ENCODE measurements around the gene ANXA4. TPM values are rescaled to one million over a fixed set of nuclear protein-coding genes. Genes with fewer than 3 reads are reported as not detected.

The ANXA4 gene
- total RNA-seq, 1 donor from 2014 or later, result 84.5 TPM

DNA sequence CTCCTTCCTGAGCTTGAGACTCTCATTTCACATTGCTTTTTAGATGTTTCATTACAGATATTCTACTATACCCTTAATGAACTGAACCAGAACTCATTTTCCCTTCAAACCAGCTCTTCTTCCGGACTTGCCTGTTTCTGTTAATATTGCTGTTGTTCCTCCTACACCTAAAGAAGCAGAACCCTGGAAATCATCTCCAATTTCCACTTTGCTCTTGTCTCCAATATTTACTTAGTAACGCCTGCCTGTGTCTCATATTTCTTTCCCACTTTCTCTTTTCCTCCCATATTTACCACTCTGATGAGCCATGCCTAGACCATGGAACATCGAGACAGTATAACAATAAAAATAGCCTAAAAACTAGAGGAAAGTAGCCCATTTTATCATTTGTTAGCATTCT is 69.7 kb downstream of the ANXA4 start:
- Mint-ChIP-seq H3K36me3 (peaks cover 10% of the 10 kb centered on the region), H3K27ac (no peak overlapping the region), H3K4me3 (no peak overlapping the region), H3K4me1 (ENCODE audit: unreplicated experiment) (no peaks in the 10 kb centered on the region), H3K9me3 (no peaks in the 10 kb centered on the region), H3K27me3 (no peaks in the 10 kb centered on the region)
- DNase-seq (ENCODE audit: extremely low spot score, unreplicated experiment), result no peak
- TF ChIP-seq, protein P1, sequence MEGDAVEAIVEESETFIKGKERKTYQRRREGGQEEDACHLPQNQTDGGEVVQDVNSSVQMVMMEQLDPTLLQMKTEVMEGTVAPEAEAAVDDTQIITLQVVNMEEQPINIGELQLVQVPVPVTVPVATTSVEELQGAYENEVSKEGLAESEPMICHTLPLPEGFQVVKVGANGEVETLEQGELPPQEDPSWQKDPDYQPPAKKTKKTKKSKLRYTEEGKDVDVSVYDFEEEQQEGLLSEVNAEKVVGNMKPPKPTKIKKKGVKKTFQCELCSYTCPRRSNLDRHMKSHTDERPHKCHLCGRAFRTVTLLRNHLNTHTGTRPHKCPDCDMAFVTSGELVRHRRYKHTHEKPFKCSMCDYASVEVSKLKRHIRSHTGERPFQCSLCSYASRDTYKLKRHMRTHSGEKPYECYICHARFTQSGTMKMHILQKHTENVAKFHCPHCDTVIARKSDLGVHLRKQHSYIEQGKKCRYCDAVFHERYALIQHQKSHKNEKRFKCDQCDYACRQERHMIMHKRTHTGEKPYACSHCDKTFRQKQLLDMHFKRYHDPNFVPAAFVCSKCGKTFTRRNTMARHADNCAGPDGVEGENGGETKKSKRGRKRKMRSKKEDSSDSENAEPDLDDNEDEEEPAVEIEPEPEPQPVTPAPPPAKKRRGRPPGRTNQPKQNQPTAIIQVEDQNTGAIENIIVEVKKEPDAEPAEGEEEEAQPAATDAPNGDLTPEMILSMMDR (conservative IDR thresholded peaks at IDR 0.05), result no peak

DNA sequence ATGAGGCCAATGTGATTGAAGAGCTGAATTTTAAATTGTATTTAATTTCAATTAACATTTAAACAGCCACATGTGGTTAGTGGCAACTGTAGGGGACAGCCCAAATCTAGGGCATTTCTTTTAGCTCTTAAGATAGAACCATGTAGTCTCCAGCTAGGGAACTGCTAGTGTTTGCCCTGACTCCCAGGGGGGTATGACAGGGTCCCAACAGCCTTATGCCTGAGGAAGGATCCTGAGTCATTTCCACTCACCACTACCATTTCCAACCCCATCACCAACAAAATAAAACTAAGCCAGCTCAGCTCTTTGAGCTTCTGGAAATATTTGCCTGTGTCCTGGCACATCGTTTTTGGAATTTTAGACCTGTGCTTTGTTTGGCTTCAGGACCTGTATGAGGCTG is 73.8 kb downstream of the ANXA4 start:
- TF ChIP-seq, protein P1 (conservative IDR thresholded peaks at IDR 0.05), result no peak
- Mint-ChIP-seq H3K27ac (no peak overlapping the region), H3K27me3 (no peaks in the 10 kb centered on the region), H3K9me3 (no peaks in the 10 kb centered on the region), H3K4me3 (no peak overlapping the region), H3K4me1 (ENCODE audit: unreplicated experiment) (peaks cover 5% of the 10 kb centered on the region), H3K36me3 (peaks cover 10% of the 10 kb centered on the region)
- DNase-seq (ENCODE audit: extremely low spot score, unreplicated experiment), result no peak

DNA sequence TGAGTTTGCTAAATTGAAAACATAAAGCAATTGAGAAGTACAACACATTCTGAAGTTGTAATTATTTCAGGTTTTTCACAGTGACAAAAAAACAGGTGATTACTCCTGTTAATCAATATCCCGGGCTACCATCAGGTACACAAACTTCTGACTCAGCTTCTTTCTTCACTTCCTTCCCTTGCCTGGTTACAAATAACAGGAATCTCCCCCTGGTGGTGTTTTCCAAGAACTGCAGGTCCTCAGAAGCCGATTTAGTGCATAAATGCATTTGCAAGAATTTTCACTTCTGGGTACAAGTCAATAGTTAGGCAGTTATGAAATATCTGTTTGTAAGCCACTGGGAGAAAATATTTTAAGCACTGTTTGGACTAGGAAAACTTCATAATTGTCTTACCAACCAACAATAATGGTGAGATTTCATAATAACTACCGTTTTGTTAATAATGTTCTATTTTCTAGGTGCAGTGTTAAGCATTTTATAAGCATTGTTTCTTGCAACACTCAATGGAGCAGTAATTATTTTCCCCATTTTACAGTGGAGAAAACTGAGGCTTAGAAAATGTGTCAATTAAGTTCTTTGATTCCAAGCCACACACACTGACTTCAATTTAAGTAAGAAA is 75.1 kb downstream of the ANXA4 start:
- Mint-ChIP-seq H3K27ac (no peak overlapping the region), H3K36me3 (peaks cover 11% of the 10 kb centered on the region), H3K9me3 (no peaks in the 10 kb centered on the region), H3K4me3 (no peak overlapping the region), H3K4me1 (ENCODE audit: unreplicated experiment) (peaks cover 5% of the 10 kb centered on the region), H3K27me3 (no peaks in the 10 kb centered on the region)
- TF ChIP-seq, protein P1 (conservative IDR thresholded peaks at IDR 0.05), result peak; percentile 96
- DNase-seq (ENCODE audit: extremely low spot score, unreplicated experiment), result no peak

DNA sequence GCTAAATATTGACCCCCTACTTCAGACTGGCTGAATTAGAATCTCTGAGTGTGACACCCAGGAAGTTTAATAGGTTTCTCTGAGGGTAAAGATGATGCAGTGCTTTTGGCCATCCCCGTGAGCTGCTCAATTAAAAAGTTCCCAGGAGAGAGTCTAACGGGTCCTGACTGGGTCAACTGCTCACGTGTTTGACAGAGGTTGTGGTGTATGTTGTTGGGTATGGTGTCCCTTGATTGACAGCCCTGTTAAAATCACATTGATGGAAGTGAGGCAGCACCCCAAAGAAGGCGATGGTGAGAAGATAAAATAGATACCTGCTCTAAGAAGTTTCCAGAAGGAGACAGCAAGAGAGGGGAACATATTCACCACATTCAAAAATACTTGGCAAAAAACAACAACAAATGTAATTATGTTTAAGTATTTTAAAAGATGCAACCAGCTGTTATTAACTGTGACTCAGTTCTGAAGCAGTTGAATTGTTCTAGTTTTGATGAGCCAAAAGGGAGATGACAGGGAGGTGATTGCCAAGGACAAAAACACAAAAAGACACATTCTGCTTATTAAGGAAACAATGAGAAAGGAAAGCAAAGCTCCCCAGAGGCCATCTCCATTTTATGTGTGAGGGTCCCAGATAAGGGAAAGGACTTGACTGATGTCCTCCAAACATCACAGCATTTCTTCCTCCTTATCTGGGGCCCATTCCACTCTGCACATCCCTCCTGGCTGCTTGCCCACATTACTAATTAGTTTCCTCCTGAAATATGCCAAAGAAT is 76.0 kb downstream of the ANXA4 start:
- Mint-ChIP-seq H3K36me3 (peaks cover 11% of the 10 kb centered on the region), H3K4me1 (ENCODE audit: unreplicated experiment) (peaks cover 5% of the 10 kb centered on the region), H3K4me3 (no peak overlapping the region), H3K27me3 (no peaks in the 10 kb centered on the region), H3K27ac (no peak overlapping the region), H3K9me3 (no peaks in the 10 kb centered on the region)
- no peak for DNase-seq (ENCODE audit: extremely low spot score, unreplicated experiment)
- TF ChIP-seq, protein P1 (conservative IDR thresholded peaks at IDR 0.05), result no peak

DNA sequence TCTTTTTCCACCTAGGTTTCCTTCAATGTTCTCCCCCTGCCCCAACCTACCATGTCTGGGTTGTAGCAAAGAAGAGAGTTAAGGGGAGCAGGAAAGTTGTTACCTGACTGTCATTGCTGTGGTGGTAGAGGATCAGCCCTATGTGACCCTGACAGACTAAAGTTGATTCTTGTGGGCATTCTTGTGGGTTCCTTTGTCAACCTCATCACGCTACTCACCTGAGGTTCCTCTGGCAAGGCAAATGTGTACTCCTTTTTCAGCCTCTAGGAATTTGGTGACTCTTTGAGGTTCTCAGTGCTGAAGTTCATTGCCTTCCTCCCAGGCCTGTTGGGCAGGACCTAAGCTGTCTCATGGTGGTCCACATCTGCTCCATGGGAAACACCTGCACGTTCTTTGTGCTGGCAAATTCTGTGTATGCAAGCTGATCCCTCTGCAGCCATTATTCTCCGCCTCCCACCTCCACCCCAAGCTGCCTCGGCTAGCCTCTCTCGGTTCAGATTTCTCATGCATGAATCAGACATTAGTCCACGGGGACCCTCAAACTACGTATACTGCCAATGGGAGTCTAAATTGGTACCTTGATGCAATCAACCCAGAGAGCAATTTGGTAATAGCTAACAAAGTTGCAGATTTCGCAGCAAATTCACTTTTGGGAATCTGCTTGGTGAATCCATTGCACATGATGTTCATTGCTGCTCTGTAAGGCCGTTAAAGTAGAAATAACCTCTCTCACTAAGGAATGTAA is 86.0 kb downstream of the ANXA4 start:
- Mint-ChIP-seq H3K4me1 (ENCODE audit: unreplicated experiment) (peaks cover 15% of the 10 kb centered on the region), H3K9me3 (no peaks in the 10 kb centered on the region), H3K27me3 (no peaks in the 10 kb centered on the region), H3K36me3 (peaks cover 9% of the 10 kb centered on the region), H3K27ac (peak overlapping the region; percentile 95), H3K4me3 (peak overlapping the region; percentile 96)
- TF ChIP-seq, protein P1 (conservative IDR thresholded peaks at IDR 0.05), result no peak
- no peak for DNase-seq (ENCODE audit: extremely low spot score, unreplicated experiment)
